ENCODE results near the gene CDK13.
"Not testable (repeated sequence)": the region's sequence is repeated elsewhere in the genome, so short reads cannot be mapped to it uniquely, and the experiment has no call there.

The CDK13 gene

DNA sequence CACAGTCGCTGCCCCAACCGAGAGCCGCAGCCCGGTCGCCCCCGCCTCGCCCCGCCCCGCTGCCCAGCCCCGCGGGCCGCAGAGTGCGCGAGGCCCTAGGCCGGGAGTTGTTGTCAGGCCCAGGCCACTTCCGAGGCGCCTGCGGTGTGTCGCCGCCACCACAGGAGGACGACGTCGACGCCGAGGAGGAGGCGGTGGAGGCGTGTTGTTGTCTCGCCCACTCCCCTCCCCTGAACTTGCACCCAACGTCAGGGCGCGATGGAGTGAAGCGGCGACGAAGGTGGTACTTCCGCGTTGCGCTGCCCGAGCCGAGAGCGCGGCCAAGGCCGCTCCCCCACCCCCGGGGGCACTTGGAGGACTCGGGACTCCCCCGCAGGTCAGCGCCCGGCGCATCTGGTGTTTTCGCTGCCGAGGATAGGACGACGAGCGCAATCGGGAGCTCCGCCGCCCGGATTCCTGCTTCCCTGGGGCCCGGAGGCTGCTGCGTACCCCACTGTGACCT lies at the start of gene CDK13:
CDK13 (plus strand) TSS at position 286 of the 502 bp plus-strand sequence. CDS start 386 bp downstream, outside the sequence.
- H3K4me3 ChIP-seq (ENCODE audit: low read length), result peak within 1 kb of the TSS; percentile 96
- TF ChIP-seq, protein P1, sequence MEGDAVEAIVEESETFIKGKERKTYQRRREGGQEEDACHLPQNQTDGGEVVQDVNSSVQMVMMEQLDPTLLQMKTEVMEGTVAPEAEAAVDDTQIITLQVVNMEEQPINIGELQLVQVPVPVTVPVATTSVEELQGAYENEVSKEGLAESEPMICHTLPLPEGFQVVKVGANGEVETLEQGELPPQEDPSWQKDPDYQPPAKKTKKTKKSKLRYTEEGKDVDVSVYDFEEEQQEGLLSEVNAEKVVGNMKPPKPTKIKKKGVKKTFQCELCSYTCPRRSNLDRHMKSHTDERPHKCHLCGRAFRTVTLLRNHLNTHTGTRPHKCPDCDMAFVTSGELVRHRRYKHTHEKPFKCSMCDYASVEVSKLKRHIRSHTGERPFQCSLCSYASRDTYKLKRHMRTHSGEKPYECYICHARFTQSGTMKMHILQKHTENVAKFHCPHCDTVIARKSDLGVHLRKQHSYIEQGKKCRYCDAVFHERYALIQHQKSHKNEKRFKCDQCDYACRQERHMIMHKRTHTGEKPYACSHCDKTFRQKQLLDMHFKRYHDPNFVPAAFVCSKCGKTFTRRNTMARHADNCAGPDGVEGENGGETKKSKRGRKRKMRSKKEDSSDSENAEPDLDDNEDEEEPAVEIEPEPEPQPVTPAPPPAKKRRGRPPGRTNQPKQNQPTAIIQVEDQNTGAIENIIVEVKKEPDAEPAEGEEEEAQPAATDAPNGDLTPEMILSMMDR (conservative IDR thresholded peaks at IDR 0.05; ENCODE audit: low read length), result no peak
- DNase-seq (ENCODE audit: low read depth), result peak; percentile 74

DNA sequence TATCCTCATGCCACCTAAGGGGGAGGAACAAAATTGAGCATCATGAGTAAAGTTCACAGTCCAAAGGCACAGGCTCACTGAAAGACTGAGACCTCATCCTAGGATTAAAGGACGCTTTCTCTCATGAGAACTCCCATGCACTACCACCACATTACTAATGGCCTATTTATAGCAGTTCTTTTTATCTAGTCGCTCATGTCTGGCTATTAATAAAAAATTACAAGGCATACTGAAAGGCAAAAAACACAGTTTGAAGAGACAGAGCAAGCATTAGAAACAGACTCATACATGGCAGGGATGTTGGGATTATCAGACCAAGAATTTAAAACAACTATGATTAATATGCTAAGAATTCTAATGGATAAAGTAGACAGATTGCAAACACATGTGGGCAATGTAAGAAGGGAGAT lies 46.0 kb upstream of the CDK13 start:
- no peak overlapping the region for H3K4me3 ChIP-seq (ENCODE audit: low read length)
- peak; percentile 47 for DNase-seq (ENCODE audit: low read depth)
- TF ChIP-seq, protein P1 (conservative IDR thresholded peaks at IDR 0.05; ENCODE audit: low read length), result no peak

- no peak overlapping the region for H3K4me3 ChIP-seq (ENCODE audit: low read length)
- no peak for DNase-seq (ENCODE audit: low read depth)
- TF ChIP-seq, protein P1 (conservative IDR thresholded peaks at IDR 0.05; ENCODE audit: low read length), result no peak
These were observed 41.9 kb upstream of the CDK13 start for GRCh38 chr7:39908141-39908540.

DNA sequence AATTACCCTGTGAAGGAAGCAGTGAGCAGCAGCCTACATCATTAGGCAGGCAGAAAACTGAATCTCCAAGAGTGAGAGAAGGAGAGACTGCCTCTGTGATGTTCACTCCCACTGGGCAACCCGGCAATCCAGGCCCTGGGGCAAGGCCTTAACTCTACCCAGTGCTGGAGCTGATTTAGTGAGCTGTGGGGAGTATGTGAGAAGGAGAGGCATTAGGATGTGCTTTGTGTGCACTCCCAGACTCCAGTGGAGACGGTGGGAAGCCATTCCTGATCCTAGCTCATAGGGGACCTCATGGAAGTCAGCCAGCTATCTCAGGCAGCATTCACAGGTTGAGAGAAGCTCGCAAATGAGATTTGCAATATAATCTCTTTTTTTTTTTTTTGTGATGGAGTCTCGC lies 41.1 kb upstream of the CDK13 start:
- TF ChIP-seq, protein P1 (conservative IDR thresholded peaks at IDR 0.05; ENCODE audit: low read length), result no peak
- H3K4me3 ChIP-seq (ENCODE audit: low read length), result no peak overlapping the region
- no peak for DNase-seq (ENCODE audit: low read depth)

GRCh38 chr7:39909526-39909925 lies 40.5 kb upstream of the CDK13 start:
- H3K4me3 ChIP-seq (ENCODE audit: low read length), result no peak overlapping the region
- TF ChIP-seq, protein P1 (conservative IDR thresholded peaks at IDR 0.05; ENCODE audit: low read length), result no peak
- DNase-seq (ENCODE audit: low read depth), result no peak

DNA sequence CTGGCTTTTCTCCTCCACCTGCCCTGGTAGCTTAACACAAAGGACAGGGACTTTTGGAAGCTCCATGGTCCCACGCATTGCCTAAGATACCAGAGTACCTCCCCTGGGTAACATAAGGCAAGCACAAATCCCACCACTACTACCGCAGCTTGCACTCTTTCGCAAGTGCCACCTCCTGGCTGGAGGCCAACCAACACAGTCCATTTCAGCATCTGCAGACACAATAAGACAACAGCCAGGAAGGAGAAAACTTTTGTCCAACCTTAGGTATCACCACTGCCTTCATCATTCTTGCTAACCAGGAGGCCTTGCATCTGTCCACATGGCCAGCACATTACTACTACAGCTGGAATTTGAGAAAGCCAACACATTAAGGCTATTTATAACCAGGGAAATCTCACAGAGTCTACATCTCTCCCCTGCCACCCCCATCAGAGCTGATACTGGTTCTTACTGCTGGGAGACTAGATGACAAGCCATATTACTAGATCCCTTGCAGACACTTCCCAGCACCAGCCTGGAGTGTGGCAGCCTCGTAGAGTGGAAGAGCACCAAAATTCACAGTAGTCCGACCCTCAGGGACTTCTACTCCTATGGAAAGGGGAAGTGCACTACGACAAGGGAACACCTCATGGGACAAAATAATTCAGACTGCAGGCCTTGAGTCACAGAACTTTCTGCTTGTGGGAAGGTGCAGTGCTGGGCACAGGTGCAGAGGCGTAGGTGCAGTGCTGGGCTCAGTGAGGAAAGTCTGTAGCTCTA lies 39.8 kb upstream of the CDK13 start:
- TF ChIP-seq, protein P1 (conservative IDR thresholded peaks at IDR 0.05; ENCODE audit: low read length), result no peak
- no peak overlapping the region for H3K4me3 ChIP-seq (ENCODE audit: low read length)
- DNase-seq (ENCODE audit: low read depth), result peak; percentile 45

- no peak overlapping the region for H3K4me3 ChIP-seq (ENCODE audit: low read length)
- TF ChIP-seq, protein P1 (conservative IDR thresholded peaks at IDR 0.05; ENCODE audit: low read length), result no peak
- no peak for DNase-seq (ENCODE audit: low read depth)
These were observed 38.9 kb upstream of the CDK13 start for GRCh38 chr7:39911167-39911566.

DNA sequence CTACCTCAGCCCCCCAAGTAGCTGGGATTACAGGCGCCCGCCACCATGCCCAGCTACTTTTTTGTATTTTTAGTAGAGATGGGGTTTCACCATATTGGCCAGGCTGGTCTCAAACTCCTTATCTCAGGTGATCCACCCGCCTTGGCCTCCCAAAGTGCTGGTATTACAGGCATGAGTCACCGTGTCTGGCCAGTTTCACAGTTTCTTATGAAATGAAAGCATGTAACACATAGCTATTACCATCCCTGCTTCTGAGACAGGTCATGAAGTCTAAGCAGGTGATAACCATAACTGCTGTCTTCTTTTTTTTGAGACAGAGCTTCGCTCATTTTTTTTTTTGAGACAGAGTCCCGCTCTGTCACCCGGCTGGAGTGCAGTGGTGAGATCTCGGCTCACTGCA lies 34.2 kb upstream of the CDK13 start:
- not testable (repeated sequence) for DNase-seq (ENCODE audit: low read depth); H3K4me3 ChIP-seq (ENCODE audit: low read length)
